ENCODE measurements around the gene DECR2. TPM values are rescaled to one million over a fixed set of nuclear protein-coding genes. Genes with fewer than 3 reads are reported as not detected.

The DECR2 gene
- 18.5 to 31.1 TPM (median 25.8 TPM) in 5 replicates for total RNA-seq (2022; extraction: Qiagen RNA extraction; ENCODE audit: low read depth)

GRCh38 chr16:401468-402348 is at the start of gene DECR2:
DECR2 (plus strand) TSS chr16:401885; CDS start chr16:401964, 79 bp downstream.

GRCh38 chr16:352547-353403 is 48.9 kb upstream of the DECR2 start, which contains the start of gene AXIN1:
AXIN1 (minus strand) TSS chr16:352723; CDS start chr16:347025, 5,698 bp downstream.

GRCh38 chr16:370443-370842 is 31.2 kb upstream of the DECR2 start, which contains the start of gene MRPL28:
MRPL28 (minus strand) TSS chr16:370538; CDS start chr16:370218, 320 bp downstream.

GRCh38 chr16:381789-382717 is 19.6 kb upstream of the DECR2 start, which contains the start of gene PGAP6:
PGAP6 (minus strand) TSS chr16:381978; CDS start chr16:381821, 157 bp downstream.

GRCh38 chr16:397135-397661 is 4.5 kb upstream of the DECR2 start, which contains the start of gene NME4:
NME4 (plus strand) TSS chr16:397199; CDS start chr16:397223, 24 bp downstream.

GRCh38 chr16:425082-425718 is 23.5 kb downstream of the DECR2 start, which contains the start of gene RAB11FIP3:
RAB11FIP3 (plus strand) TSS chr16:425649; CDS start chr16:426007, 358 bp downstream.

Other genes with a start within 250 kb of the DECR2 start
- not detected in 5 replicates for gene HBZ, start 249.2 kb upstream of the DECR2 start, total RNA-seq (2022; extraction: Qiagen RNA extraction; ENCODE audit: low read depth)
- not detected in 5 replicates for gene HBM, start 235.9 kb upstream of the DECR2 start, total RNA-seq (2022; extraction: Qiagen RNA extraction; ENCODE audit: low read depth)
- gene HBA2, start 229.0 kb upstream of the DECR2 start, total RNA-seq (2022; extraction: Qiagen RNA extraction; ENCODE audit: low read depth) = 0.79 TPM in 1 of 5 replicates, not detected in the others
- 0.93 to 2.3 TPM (median 1.6 TPM) in 5 replicates for gene HBA1, start 225.2 kb upstream of the DECR2 start, total RNA-seq (2022; extraction: Qiagen RNA extraction; ENCODE audit: low read depth)
- gene HBQ1, start 221.4 kb upstream of the DECR2 start, total RNA-seq (2022; extraction: Qiagen RNA extraction; ENCODE audit: low read depth) = 4.3 to 9.0 TPM (median 7.2 TPM) in 5 replicates
- 39.5 to 57.0 TPM (median 47.1 TPM) in 5 replicates for gene LUC7L, start 172.4 kb upstream of the DECR2 start, total RNA-seq (2022; extraction: Qiagen RNA extraction; ENCODE audit: low read depth)
- 35.5 to 52.7 TPM (median 48.7 TPM) in 5 replicates for gene FAM234A, start 167.1 kb upstream of the DECR2 start, total RNA-seq (2022; extraction: Qiagen RNA extraction; ENCODE audit: low read depth)
- 2.2 to 7.1 TPM (median 4.4 TPM) in 5 replicates for gene RGS11, start 125.9 kb upstream of the DECR2 start, total RNA-seq (2022; extraction: Qiagen RNA extraction; ENCODE audit: low read depth)
- gene ARHGDIG, start 121.3 kb upstream of the DECR2 start, total RNA-seq (2022; extraction: Qiagen RNA extraction; ENCODE audit: low read depth) = 1.2 to 3.4 TPM (median 2.8 TPM) in 5 replicates
- gene PDIA2, start 118.7 kb upstream of the DECR2 start, total RNA-seq (2022; extraction: Qiagen RNA extraction; ENCODE audit: low read depth) = 0.20 to 0.84 TPM (median 0.73 TPM) in 5 replicates
- gene AXIN1, start 49.2 kb upstream of the DECR2 start, total RNA-seq (2022; extraction: Qiagen RNA extraction; ENCODE audit: low read depth) = 19.5 to 37.6 TPM (median 34.7 TPM) in 5 replicates
- 113 to 136 TPM (median 126 TPM) in 5 replicates for gene MRPL28, start 31.3 kb upstream of the DECR2 start, total RNA-seq (2022; extraction: Qiagen RNA extraction; ENCODE audit: low read depth)
- gene PGAP6, start 19.9 kb upstream of the DECR2 start, total RNA-seq (2022; extraction: Qiagen RNA extraction; ENCODE audit: low read depth) = 20.4 to 41.0 TPM (median 36.6 TPM) in 5 replicates
- gene NME4, start 4.7 kb upstream of the DECR2 start, total RNA-seq (2022; extraction: Qiagen RNA extraction; ENCODE audit: low read depth) = 232 to 478 TPM (median 441 TPM) in 5 replicates
- gene RAB11FIP3, start 23.8 kb downstream of the DECR2 start, total RNA-seq (2022; extraction: Qiagen RNA extraction; ENCODE audit: low read depth) = 15.0 to 26.7 TPM (median 23.0 TPM) in 5 replicates
- 30.2 to 84.8 TPM (median 76.9 TPM) in 5 replicates for gene CAPN15, start 125.8 kb downstream of the DECR2 start, total RNA-seq (2022; extraction: Qiagen RNA extraction; ENCODE audit: low read depth)
- 0.11 to 0.20 TPM (median 0.13 TPM) in 4 of 5 replicates, not detected in the other for gene PRR35, start 158.5 kb downstream of the DECR2 start, total RNA-seq (2022; extraction: Qiagen RNA extraction; ENCODE audit: low read depth)
- 0.14 to 0.32 TPM (median 0.19 TPM) in 5 replicates for gene NHLRC4, start 165.1 kb downstream of the DECR2 start, total RNA-seq (2022; extraction: Qiagen RNA extraction; ENCODE audit: low read depth)
- 18.4 to 44.1 TPM (median 36.7 TPM) in 5 replicates for gene PIGQ, start 168.1 kb downstream of the DECR2 start, total RNA-seq (2022; extraction: Qiagen RNA extraction; ENCODE audit: low read depth)
- 9.9 to 20.9 TPM (median 20.2 TPM) in 5 replicates for gene RAB40C, start 188.2 kb downstream of the DECR2 start, total RNA-seq (2022; extraction: Qiagen RNA extraction; ENCODE audit: low read depth)
- 0.18 to 0.26 TPM (median 0.22 TPM) in 4 of 5 replicates, not detected in the other for gene WFIKKN1, start 229.1 kb downstream of the DECR2 start, total RNA-seq (2022; extraction: Qiagen RNA extraction; ENCODE audit: low read depth)
- gene METTL26, start 234.4 kb downstream of the DECR2 start, total RNA-seq (2022; extraction: Qiagen RNA extraction; ENCODE audit: low read depth) = 71.6 to 145 TPM (median 132 TPM) in 5 replicates
- gene MCRIP2, start 239.9 kb downstream of the DECR2 start, total RNA-seq (2022; extraction: Qiagen RNA extraction; ENCODE audit: low read depth) = 17.9 to 45.8 TPM (median 40.4 TPM) in 5 replicates
- gene WDR90, start 247.5 kb downstream of the DECR2 start, total RNA-seq (2022; extraction: Qiagen RNA extraction; ENCODE audit: low read depth) = 13.9 to 34.9 TPM (median 26.8 TPM) in 5 replicates

Measured in A549 treated with ZK216348 at 1 μM for 4 hours (cell line).